ENCODE data around the gene ATP7B.

Gene ATP7B

GRCh38 chr13:51905787-51906186 is 105.5 kb downstream of the ATP7B start:
- H3K27ac ChIP-seq (ENCODE audit: low read length), result no peak overlapping the region
- no peak overlapping the region for H3K4me2 ChIP-seq (ENCODE audit: low read depth, low read length)
- H3K27me3 ChIP-seq (replicated peaks; ENCODE audit: insufficient read depth, low read length), result no peaks in the 10 kb centered on the region
- TF ChIP-seq CTCF (IDR thresholded peaks at IDR 0.05; ENCODE audit: low read length) (no peak), EZH2 (optimal IDR thresholded peaks at IDR 0.05; ENCODE audit: low read depth, low read length) (no peak), EZH2phosphoT487 (IDR thresholded peaks at IDR 0.05; ENCODE audit: low read length) (no peak)
- no peak overlapping the region for H2AFZ ChIP-seq (ENCODE audit: low read length)
- H3F3A ChIP-seq (ENCODE audit: insufficient read depth, low read length), result no peaks in the 10 kb centered on the region
- H3K36me3 ChIP-seq (replicated peaks; ENCODE audit: insufficient read depth, low read length), result no peaks in the 10 kb centered on the region
- no peaks in the 10 kb centered on the region for H3K9me3 ChIP-seq (replicated peaks; ENCODE audit: insufficient read depth, low read length)
- H4K20me1 ChIP-seq (ENCODE audit: insufficient read depth, low read length), result no peaks in the 10 kb centered on the region
- H3K9me2 ChIP-seq (replicated peaks; ENCODE audit: insufficient read depth, low read length), result no peaks in the 10 kb centered on the region
- H3K9ac ChIP-seq (ENCODE audit: low read length), result no peak overlapping the region
- H3K4me1 ChIP-seq (ENCODE audit: low read length), result peaks cover 7% of the 10 kb centered on the region; the same call in 1 of the 2 replicates
- H3K4me3 ChIP-seq (ENCODE audit: low read length), result no peak overlapping the region
- DNase-seq, result no peak
- H3K79me2 ChIP-seq (ENCODE audit: low read length), result no peaks in the 10 kb centered on the region

DNA sequence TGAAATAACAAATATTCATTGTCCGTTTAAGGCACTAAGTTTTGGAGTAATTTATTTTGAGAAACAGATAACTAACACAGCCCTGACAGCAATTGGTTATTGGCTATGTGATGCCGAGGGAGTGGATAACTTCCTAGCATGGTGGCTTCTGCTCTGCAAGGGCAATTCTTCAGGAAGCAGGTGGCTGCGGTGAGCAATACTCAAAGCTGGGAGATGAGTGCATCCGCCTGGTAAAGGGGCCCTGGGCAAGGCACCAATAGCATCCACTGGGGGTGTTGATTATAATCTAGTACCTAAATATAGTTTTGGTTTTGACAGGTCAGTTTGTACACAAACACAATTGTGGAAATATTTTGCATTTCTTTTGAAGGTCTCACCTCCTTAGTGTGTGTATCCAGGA is 108.5 kb downstream of the ATP7B start:
- H3K9ac ChIP-seq (ENCODE audit: low read length), result no peak overlapping the region
- no peak overlapping the region for H2AFZ ChIP-seq (ENCODE audit: low read length)
- H3K4me2 ChIP-seq (ENCODE audit: low read depth, low read length), result no peak overlapping the region
- TF ChIP-seq EZH2 (optimal IDR thresholded peaks at IDR 0.05; ENCODE audit: low read depth, low read length) (no peak), CTCF (IDR thresholded peaks at IDR 0.05; ENCODE audit: low read length) (no peak), EZH2phosphoT487 (IDR thresholded peaks at IDR 0.05; ENCODE audit: low read length) (no peak)
- peaks cover 7% of the 10 kb centered on the region; the same call in 1 of the 2 replicates for H3K4me1 ChIP-seq (ENCODE audit: low read length)
- H3K27ac ChIP-seq (ENCODE audit: low read length), result no peak overlapping the region
- H3K9me3 ChIP-seq (replicated peaks; ENCODE audit: insufficient read depth, low read length), result no peaks in the 10 kb centered on the region
- no peaks in the 10 kb centered on the region for H4K20me1 ChIP-seq (ENCODE audit: insufficient read depth, low read length)
- no peaks in the 10 kb centered on the region for H3K27me3 ChIP-seq (replicated peaks; ENCODE audit: insufficient read depth, low read length)
- no peaks in the 10 kb centered on the region for H3K9me2 ChIP-seq (replicated peaks; ENCODE audit: insufficient read depth, low read length)
- H3F3A ChIP-seq (ENCODE audit: insufficient read depth, low read length), result no peaks in the 10 kb centered on the region
- H3K36me3 ChIP-seq (replicated peaks; ENCODE audit: insufficient read depth, low read length), result no peaks in the 10 kb centered on the region
- no peaks in the 10 kb centered on the region for H3K79me2 ChIP-seq (ENCODE audit: low read length)
- no peak overlapping the region for H3K4me3 ChIP-seq (ENCODE audit: low read length)
- DNase-seq, result no peak

DNA sequence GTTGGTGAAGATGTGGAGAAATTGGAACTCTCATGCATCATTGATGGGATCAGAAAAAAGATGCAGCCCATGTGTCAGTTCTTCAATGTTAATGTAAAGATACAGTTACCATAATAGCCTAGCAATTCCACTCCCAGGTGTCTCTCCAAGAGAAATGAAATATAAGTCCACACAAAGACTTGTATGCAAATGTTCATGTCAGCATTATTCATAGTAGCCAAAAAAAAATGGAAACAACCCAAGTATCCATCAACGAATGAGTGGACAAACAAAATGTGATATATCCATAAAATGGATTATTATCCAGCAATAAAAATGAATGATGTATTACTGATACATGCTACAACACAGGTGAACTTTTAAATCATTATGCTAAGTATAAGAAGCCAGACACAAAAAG is 110.8 kb downstream of the ATP7B start:
- no peaks in the 10 kb centered on the region for H3K27me3 ChIP-seq (replicated peaks; ENCODE audit: insufficient read depth, low read length)
- peaks cover 7% of the 10 kb centered on the region; the same call in 1 of the 2 replicates for H3K4me1 ChIP-seq (ENCODE audit: low read length)
- no peak overlapping the region for H3K9ac ChIP-seq (ENCODE audit: low read length)
- no peaks in the 10 kb centered on the region for H3K9me3 ChIP-seq (replicated peaks; ENCODE audit: insufficient read depth, low read length)
- no peaks in the 10 kb centered on the region for H3K9me2 ChIP-seq (replicated peaks; ENCODE audit: insufficient read depth, low read length)
- H3K36me3 ChIP-seq (replicated peaks; ENCODE audit: insufficient read depth, low read length), result no peaks in the 10 kb centered on the region
- no peak overlapping the region for H3K4me2 ChIP-seq (ENCODE audit: low read depth, low read length)
- H3K4me3 ChIP-seq (ENCODE audit: low read length), result no peak overlapping the region
- H3K79me2 ChIP-seq (ENCODE audit: low read length), result no peaks in the 10 kb centered on the region
- H4K20me1 ChIP-seq (ENCODE audit: insufficient read depth, low read length), result no peaks in the 10 kb centered on the region
- no peaks in the 10 kb centered on the region for H3F3A ChIP-seq (ENCODE audit: insufficient read depth, low read length)
- TF ChIP-seq CTCF (IDR thresholded peaks at IDR 0.05; ENCODE audit: low read length) (no peak), EZH2 (optimal IDR thresholded peaks at IDR 0.05; ENCODE audit: low read depth, low read length) (no peak), EZH2phosphoT487 (IDR thresholded peaks at IDR 0.05; ENCODE audit: low read length) (no peak)
- DNase-seq, result no peak
- no peak overlapping the region for H2AFZ ChIP-seq (ENCODE audit: low read length)
- H3K27ac ChIP-seq (ENCODE audit: low read length), result no peak overlapping the region
